Colon (tissue), 2 donors: ENCODE results near the gene PHKG1.
"Not testable (repeated sequence)": the region's sequence is repeated elsewhere in the genome, so short reads cannot be mapped to it uniquely, and the experiment has no call there.

ENCODE experiments used
- FAIRE-seq: peaks from 2 replicates; lab custom pipeline; 2012; peaks lifted over from hg19 to GRCh38; lab: Jason Lieb, UNC
- donor health status: control.
- donor health status: control.

Gene PHKG1

DNA sequence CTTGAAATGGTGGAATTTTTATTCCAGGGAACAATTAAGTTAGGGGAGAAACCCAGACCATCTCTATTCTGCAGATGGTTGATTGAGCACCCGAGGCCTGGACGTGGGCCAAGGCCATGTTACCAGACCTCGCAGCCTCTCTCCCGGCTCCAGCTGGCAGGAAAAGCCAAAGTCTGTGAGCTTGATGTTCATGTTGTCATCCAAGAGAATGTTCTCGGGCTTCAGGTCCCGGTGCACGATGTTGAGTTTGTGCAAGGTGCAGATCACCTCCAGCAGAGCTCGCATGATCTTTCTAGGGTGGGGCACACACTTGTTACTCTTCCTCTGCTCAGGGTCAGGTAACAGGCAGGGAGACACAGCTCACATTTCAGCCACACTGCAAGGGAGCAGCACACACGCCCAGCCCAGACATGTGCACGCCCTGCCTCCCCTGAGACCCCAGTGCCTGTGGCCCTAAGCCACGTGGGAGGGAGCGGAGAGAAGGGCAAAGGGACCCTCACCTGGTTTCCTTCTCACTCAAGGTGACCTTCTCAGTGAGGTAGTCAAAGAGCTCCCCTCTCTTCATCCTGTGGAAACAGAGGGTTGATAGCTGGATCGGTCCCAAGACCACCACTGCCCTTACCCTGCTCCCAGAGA, 9.5 kb downstream of the PHKG1 start:
- FAIRE-seq, result no peak

DNA sequence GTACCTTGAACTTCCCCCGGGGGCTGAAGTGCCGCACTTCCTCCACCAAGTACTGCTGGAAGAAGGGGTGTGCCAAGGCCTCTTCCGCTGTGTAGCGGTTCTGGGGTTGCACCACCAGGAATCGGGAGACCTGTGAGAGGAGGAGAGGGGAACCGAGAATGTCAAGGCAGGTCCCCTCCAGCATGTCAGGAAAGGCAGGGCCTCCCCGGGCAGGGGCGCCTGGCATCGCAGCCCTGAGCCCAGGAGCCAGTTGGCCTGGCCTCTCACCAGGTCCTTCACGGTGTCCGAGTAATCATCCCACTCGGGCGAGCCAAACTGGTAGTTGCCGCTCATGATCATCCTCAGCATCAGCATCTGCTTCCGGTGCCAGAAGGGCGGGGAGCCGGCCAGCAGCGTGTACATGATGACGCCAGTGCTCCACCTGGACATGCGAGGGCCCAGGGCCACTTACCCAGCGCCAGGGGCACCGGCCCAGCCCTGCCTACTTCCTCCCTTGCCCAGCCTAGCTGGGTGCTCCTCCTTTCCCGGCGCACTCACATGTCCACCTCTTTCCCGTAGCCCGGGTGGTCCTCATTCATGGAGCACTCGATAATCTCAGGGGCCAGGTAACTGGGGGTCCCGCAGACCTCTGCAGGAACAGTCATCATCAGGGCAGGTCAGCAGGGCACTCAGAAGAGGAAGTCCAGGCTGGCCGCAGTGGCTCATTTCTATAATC, 11.0 kb downstream of the PHKG1 start:
- no peak for FAIRE-seq

DNA sequence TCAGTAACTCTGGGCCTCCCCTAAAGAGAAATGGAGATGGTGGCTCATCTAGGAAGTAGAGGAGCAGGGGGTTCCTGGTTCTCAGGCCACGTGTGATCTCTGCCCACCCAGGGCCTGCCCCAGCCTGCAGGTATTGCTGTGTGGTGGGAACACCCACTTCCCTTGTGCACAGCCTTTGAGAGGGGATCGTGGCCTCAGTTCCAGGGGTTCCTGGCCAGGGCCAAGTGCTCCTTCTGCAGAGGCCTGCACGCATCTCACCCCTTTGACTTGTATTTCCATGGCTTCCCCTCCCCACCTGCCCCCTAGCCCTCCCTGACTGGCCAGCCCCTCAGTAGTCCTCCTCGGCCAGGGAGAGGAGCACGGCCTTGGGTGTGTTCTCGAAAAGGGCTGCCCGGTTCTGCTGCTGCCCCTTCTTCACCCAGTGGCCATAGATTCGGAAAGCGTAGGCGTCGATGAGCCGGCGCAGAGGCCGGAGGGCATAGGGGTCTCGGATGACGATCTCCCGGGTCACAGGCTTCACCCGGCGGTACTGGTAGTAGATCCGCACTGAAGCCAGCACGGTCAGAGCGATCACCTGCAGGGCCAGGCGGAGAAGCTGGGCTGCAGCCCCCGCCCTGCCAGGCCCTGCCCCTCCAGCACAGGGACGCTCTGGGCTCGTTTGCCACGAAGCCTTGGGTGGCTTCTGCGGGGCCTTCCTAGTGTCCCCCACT, 11.9 kb downstream of the PHKG1 start:
- not testable (repeated sequence) for FAIRE-seq

DNA sequence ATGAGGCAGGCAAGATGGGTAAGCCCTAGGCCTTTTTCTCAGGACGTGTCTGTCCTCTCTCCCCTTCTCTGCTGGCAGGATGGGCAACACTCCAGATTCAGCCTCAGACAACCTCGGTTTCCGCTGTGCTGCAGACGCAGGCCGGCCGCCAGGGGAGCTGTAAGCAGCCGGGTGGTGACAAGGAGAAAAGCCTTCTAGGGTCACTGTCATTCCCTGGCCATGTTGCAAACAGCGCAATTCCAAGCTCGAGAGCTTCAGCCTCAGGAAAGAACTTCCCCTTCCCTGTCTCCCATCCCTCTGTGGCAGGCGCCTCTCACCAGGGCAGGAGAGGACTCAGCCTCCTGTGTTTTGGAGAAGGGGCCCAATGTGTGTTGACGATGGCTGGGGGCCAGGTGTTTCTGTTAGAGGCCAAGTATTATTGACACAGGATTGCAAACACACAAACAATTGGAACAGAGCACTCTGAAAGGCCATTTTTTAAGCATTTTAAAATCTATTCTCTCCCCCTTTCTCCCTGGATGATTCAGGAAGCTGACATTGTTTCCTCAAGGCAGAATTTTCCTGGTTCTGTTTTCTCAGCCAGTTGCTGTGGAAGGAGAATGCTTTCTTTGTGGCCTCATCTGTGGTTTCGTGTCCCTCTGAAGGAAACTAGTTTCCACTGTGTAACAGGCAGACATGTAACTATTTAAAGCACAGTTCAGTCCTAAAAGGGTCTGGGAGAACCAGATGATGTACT, 13.1 kb downstream of the PHKG1 start:
- FAIRE-seq, result no peak

DNA sequence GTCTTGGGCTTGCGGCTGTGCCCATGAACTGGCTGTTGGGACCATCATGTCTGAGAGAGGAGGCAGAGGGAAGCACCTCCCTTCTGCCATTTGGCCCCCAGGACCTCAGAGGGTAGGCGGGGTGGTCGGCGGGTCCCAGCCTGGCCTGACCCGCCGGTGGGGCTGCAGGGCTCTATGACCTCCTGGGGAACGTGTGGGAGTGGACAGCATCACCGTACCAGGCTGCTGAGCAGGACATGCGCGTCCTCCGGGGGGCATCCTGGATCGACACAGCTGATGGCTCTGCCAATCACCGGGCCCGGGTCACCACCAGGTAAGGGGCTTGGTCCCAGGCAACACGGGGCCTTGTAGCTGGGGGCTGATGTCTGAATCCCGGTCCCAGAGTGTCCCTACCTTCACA, 14.6 kb downstream of the PHKG1 start:
- FAIRE-seq, result no peak

DNA sequence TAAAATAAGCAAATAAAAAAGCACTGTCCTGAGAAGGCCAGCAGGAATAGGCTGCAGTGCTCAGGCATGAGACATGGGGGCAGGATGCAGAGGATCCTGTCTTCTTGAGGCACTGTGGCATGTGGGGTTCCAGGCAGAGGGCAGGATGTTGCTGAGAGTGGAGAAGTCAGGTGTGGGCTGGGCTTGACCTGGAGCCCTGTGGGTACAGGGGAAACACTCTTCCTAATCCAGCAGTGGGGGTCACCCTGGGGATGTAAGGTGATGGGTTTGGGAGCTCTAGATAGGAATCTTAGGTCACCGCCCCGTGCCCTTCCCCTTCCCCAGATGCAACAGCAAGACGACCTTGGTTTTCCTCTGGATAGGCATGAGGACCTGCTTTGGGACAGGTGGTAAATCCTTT, 15.1 kb downstream of the PHKG1 start:
- FAIRE-seq, result no peak

DNA sequence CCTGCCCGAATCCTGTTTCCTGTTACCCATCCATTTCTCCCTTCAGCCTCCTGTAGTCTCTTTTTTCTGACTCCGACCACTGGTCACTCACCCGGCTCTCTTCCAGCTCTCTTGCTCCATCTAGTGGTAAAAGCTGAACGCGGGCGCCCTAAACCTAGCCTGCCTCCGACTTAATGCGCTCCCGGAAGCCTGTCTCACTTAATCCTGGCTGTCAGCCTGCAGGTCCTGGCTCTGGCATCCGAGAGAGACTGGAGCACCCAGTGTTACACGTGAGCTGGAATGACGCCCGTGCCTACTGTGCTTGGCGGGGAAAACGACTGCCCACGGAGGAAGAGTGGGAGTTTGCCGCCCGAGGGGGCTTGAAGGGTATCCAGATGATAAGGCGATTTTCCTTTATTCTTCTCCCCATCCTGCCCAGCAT, 18.4 kb downstream of the PHKG1 start:
- no peak for FAIRE-seq

DNA sequence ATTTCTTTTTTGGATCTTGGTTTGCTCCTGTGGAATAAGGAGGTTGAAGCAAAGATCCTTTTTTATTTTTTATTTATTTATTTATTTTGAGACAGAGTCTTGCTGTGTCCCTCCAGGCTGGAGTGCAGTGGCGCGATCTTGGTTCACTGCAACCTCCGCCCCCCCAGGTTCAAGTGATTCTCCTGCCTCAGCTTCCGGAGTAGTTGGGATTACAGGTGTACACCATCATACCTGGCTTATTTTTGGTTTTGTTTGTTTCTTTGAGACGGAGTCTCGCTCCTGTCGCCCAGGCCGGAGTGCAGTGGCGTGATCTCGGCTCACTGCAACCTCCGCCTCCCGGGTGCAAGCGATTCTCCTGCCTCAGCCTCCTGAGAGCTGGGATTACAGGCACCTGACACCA, 26.4 kb downstream of the PHKG1 start:
- FAIRE-seq, result not testable (repeated sequence)

DNA sequence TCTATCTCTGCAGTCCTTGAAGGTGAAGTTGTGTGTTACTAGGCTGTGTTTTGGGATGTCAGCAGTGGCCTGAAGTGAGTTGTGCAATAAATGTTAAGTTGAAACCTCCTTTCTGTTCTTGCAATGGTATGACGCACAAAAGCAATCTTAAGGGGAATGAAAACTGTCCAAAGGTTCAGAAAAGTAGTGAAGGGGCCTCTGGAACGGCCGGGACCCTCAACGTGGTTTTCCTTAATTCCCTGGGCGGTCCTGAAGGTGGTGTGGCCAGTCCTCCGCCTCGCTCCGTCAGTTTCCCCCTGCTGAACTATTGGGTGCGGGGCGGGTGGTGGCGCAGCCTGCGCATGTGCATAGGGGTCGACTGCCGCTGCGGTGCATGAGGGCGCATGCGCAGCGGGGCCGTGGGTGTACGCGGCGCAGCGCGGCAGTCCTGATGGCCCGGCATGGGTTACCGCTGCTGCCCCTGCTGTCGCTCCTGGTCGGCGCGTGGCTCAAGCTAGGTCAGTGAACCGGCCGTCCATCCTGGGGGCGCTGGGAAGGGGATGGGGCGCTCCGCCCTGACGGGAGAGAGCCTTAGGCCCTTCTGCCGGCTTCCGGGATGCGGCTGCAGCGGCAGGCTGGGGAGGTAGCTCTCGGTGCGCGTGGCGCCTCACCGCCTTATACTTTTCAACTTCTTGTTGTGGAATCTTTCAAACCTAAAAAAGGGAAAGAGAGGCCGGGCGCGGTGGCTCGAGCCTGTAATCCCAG, 28.7 kb downstream of the PHKG1 start, which contains the start of gene SUMF2:
Gene SUMF2, plus strand, starts transcription at position 405 of the 744 bp plus-strand sequence. Its CDS starts 26 bp downstream, at position 431.
- no peak for FAIRE-seq

DNA sequence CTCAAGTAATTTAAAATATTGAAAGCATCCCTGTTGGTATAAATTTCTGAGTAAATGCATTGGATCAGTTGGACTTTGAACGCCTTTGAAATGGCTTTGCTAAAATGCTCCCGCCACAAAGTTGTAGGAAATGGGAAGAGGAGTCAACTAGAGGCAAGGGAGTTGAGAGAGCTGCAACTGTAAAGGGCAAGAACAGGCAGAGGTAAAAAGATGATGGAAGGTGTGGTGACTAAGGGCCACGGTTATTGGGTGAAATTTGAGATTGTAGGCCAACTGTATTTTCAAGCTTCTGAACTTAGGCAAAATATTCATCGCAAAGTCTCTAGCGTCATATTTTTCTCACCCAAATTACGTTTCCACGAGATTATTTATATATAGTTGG, 29.3 kb downstream of the PHKG1 start:
- no peak for FAIRE-seq

DNA sequence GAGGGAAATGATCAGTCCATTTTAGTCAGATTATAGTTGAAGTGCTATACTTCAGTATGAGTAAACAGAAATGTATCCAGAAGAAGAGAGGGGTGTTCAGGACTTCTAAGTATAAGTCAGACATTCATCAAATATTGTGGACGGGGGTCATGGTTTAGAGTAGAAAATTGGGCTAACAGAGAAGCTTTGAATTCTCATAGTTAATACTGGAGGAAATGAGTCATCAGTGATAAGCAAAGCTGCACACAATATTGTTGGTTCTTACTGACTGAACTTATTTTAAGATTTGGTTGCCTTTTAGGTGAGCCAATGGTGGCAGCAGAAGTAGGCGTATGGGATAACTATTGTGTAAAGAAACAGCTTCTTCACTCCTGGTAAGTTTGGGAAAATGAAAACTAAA, 30.4 kb downstream of the PHKG1 start:
- no peak for FAIRE-seq

DNA sequence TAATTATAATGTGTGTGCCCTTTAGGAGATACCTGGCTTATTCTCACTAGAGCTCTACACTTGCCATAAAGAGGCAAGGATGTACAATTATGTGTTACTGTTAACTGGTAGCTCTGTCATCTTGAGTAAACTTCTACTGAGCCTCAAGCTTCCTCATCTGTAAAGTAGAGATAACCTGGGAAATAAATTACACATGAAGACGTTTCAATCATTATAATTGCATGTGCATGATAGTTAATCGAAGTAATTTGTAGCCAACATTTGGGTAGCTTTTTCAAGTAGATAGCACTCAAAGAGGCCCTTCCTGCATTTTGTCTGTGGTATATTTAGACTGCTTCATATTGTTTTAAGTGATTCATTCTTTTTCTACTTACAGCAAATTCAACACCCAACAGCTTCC, 38.8 kb downstream of the PHKG1 start:
- no peak for FAIRE-seq

DNA sequence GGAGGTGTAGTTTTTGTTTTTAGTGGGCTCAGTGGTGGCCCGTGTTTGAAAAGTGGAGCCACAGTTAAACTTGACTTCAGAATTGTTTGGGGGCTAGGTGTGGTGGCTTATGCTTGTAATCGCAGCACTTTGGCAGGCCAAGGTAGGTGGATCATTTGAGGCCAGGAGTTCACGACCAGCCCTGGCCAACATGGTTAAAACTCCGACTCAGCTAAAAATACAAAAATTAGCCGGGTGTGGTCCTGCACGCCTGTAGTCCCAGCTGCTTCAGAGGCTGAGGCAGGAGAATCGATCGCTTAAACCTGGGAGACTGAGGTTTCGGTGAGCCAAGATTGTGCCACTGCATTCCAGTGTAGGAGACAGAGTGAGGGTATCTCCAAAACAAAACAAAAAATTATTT, 39.4 kb downstream of the PHKG1 start:
- FAIRE-seq, result no peak

DNA sequence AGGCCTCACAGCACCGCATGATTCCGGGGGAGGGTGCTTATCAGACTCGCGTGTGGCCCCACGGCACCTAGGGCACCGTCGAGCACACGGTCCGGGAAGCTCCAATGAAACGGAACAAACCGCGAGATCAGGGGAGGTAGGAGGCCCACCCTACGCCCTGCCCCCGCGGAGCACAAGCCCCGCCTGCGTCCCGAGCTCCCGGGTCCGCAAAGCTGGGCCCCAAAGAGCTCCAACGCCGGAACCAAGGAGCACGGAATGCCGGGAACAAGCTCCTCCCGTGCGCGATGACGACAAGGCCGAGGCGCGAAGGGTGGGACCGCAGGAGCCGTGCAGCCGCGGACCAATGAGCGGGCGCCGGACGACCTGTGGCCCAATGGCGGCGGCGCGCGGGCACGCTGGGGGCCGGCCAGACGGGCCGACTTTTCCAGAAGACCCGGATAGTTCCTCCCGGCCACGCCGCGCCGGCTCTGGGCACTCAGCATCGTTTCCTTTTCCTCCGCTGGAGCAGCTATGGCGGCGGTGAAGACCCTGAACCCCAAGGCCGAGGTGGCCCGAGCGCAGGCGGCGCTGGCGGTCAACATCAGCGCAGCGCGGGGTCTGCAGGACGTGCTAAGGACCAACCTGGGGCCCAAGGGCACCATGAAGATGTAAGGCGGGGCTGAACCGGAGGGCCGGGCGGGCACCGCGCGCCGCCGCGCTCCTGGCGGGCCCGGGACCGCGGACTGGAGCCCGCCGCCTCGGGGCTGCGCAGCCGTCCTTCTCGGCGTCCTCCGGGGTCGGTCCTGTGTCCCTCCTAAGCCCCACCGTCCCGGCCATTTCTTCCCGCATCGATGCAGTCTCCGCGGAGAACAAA, 41.2 kb downstream of the PHKG1 start, which contains the start of the genes CCT6A and PSPH:
Gene CCT6A, plus strand, starts transcription at position 427 of the 853 bp plus-strand sequence. Its CDS starts 84 bp downstream, at position 511.
Gene PSPH, minus strand, starts transcription at position 106 of the 853 bp plus-strand sequence. CDS start 30,232 bp downstream, outside the sequence.
- no peak for FAIRE-seq

DNA sequence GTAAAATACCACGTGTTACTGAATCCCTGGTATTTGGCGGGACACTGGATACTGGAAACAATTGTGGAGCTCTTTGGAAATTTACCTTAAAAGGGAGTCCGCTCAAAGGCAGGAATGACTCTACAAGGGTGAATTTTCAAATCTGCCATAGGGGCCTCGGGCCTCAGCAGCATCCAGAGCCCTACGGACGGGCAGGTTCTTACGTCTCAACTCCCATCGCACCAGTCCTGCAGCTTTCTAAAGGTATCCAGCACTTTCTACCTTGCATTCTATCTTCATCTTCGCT, 41.8 kb downstream of the PHKG1 start:
- FAIRE-seq, result no peak

DNA sequence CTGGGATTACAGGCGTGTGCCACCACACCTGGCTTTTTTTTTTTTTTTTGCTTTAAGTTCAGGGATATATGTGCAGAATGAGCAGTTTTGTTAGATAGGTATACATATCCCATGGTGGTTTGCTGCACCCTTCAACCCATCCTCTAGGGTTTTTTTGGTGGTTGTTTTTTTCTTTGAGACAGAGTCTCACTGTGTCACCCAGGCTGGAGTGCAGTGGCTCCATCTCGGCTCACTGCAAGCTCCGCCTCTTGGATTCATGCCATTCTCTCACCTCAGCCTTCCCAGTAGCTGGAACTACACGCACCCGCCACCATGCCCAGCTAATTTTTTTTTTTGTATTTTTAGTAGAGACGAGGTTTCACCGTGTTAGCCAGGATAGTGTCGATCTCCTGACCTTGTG, 44.0 kb downstream of the PHKG1 start:
- FAIRE-seq, result not testable (repeated sequence)

DNA sequence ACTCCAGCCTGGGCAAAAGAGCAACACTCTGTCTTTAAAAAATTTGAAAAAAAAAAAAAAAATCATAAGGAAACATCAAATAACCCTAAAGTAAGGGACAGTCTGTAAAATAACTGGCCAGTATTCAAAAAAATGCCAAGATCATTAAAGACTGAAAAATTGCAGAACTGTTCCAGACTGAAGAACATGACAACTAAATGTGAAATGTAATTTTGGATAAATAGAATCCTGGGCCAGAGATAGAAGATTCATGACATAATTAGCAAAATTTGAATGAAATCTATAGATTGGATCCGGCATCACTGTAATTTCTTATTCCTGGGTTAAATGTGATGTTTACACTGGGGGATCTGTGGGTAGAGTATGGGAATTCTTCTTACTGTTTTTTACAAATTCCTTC, 44.5 kb downstream of the PHKG1 start:
- FAIRE-seq, result no peak

DNA sequence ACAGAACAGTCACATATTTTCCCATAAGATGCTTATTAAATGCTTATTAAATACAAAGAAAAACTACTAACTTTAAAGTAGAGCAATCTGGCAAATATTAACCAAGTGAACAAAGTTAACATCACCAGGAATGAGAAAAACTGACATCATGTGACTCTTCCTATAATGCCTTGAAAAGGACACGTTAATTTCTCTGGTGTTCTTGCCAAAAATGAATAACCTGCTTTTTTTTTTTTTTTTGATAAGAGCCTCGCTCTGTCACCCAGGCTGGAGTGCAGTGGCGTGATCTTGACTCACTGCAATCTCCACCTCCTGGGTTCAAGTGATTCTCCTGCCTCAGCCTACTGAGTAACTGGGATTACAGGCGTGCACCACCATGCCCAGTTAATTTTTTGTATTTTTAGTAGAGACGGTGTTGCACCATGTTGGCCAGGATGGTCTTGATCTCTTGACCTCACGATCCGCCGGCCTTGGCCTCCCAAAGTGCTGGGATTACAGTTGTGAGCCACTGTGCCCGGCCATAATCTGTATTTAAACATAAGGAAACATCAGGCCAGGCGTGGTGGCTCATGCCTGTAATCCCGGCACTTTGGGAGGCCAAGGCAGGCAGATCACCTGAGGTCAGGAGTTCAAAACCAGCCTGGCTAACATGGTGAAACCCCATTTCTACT, 45.2 kb downstream of the PHKG1 start:
- FAIRE-seq, result not testable (repeated sequence)

DNA sequence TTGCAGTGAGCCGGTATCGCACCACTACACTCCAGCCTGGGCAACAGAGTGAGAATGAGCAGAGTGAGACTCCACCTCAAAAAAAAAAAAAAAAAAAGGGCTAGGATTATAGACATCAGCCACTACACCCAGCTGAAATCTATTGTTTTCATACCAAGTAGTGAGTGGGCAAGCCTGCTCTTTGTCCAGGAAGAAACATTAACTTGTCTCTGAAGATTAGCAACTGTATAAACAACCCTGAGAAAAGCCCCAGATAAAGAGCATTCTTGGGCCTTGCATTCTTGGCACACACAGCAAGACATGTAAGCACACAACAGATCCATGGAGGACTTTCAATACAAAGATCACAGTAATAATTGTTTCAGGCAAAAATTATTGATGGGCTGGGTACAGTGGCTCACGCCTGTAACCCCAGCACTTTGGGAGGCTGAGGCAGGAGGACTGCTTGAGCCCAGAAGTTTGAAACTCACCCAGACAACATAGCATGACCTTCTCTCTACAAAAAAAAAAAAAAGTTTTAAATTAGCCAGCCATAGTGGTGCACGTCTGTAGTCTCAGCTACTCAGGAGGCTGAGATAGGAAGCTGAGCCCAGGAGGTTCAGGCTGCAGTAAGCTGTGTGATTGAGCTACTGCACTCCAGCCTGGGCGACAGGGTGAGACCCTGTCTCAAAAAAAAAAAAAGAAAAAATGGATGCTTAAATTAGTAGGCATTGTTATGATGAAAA, 45.9 kb downstream of the PHKG1 start:
- FAIRE-seq, result no peak

DNA sequence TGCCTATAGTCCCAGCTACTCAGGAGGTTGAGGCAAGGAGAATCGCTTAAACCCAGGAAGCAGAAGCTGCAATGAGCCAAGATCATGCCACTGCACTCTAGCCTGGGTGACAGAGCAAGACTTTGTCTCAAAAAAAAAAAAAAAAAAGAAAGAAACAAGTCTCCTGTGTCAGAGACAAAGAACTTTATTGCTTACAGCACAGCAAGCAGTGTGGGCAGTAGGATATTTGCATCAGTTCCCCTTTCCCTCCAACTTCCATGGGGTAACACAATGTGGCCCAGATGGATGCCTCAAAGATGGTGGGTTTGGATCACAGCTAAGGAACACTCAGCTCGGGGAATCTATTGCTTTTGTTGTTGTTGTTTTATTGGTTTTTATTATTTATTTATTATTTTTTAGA, 47.0 kb downstream of the PHKG1 start:
- FAIRE-seq, result not testable (repeated sequence)
